ENCODE results near the gene PLA2G5.

DNA sequence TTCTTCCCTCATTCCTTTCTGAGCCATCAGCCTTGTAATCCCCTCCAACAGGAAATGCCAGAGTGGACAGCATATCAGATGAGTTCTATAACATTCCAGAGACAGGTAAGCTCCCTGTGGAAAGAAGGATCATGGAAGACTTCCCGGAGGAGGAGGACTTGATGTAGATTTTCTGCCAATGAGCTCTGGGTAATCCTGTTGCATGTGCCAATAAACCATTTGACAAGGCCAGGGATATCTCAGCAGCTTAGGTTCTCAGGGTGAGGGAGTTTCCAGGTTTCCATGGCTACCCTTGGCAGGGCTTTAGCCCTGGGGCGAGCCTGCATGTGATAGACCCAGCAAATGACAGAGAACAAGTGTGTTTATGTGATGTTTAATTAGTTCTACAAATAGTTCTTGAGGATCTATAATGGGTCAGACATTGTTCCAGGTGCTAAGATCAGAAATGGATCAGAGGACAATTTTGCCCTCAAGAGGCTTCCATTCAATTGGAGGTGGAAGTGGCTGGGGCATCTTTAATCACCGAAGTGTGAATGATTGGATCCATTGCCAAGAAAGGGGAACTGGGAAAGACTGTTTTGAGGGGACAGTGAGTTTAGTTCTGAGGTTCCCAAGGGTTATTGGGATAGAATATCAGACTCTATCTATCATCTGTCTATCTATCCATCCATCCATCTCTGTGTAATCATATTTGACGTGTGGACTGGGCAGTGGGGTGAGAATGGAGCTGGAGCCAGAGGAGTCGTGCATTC is 6.9 kb downstream of the PLA2G5 start:
- TF ChIP-seq POLR2A (IDR thresholded peaks at IDR 0.05; ENCODE audit: control extremely low read depth in 1 of 2, low read depth in 2 of 2, low read length in 2 of 2) (no peak), EGR1 (IDR thresholded peaks at IDR 0.05; ENCODE audit: borderline replicate concordance, low read depth, low read length) (no peak), JUND (IDR thresholded peaks at IDR 0.05; ENCODE audit: low read length) (no peak), EP300 (IDR thresholded peaks at IDR 0.05; ENCODE audit: borderline replicate concordance in 1 of 2, low read depth in 2 of 2, low read length in 2 of 2) (no peak), CBX5 (IDR thresholded peaks at IDR 0.05; ENCODE audit: low read depth, low read length) (no peak), BACH1 (IDR thresholded peaks at IDR 0.05; ENCODE audit: low read length) (no peak), TAF1 (IDR thresholded peaks at IDR 0.05; ENCODE audit: low read depth, low read length) (no peak)
- TF ChIP-seq, protein P1, sequence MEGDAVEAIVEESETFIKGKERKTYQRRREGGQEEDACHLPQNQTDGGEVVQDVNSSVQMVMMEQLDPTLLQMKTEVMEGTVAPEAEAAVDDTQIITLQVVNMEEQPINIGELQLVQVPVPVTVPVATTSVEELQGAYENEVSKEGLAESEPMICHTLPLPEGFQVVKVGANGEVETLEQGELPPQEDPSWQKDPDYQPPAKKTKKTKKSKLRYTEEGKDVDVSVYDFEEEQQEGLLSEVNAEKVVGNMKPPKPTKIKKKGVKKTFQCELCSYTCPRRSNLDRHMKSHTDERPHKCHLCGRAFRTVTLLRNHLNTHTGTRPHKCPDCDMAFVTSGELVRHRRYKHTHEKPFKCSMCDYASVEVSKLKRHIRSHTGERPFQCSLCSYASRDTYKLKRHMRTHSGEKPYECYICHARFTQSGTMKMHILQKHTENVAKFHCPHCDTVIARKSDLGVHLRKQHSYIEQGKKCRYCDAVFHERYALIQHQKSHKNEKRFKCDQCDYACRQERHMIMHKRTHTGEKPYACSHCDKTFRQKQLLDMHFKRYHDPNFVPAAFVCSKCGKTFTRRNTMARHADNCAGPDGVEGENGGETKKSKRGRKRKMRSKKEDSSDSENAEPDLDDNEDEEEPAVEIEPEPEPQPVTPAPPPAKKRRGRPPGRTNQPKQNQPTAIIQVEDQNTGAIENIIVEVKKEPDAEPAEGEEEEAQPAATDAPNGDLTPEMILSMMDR (IDR thresholded peaks at IDR 0.05; ENCODE audit: control extremely low read depth in 1 of 3, insufficient read depth in 1 of 3, low read depth in 1 of 3, low read length in 3 of 3), result no peak
- TF ChIP-seq, protein P2, sequence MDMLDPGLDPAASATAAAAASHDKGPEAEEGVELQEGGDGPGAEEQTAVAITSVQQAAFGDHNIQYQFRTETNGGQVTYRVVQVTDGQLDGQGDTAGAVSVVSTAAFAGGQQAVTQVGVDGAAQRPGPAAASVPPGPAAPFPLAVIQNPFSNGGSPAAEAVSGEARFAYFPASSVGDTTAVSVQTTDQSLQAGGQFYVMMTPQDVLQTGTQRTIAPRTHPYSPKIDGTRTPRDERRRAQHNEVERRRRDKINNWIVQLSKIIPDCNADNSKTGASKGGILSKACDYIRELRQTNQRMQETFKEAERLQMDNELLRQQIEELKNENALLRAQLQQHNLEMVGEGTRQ (IDR thresholded peaks at IDR 0.05; ENCODE audit: low read length), result no peak
